BJ (cell line): ENCODE results near the gene JAG2. TPM values are rescaled to one million over a fixed set of nuclear protein-coding genes. Genes with fewer than 3 reads are reported as not detected.

Experiments
- CTCF ChIA-PET: fragments of 350-600 bp; formaldehyde crosslinking; extraction: SDS; loops from one replicate; lab custom pipeline; 2021; ENCODE audit warnings: antibody characterized with exemption, inconsistent platforms; lab: Yijun Ruan, JAX
- POLR2A ChIA-PET: fragments of 300-600 bp; sonication (Branson Sonifier 250); formaldehyde crosslinking; extraction: SDS; loops from one replicate; lab custom pipeline; 2021; ENCODE audit warnings: antibody characterized with exemption; lab: Charles Lee
- DNase-seq: peaks from one replicate; pipeline ENCODE4 v3.0.0-alpha.2; 2011; ENCODE audit warnings: low read depth
- H3K27me3 ChIP-seq: 2 replicates; pipeline ENCODE4 v1.6.0; 2011; ENCODE audit warnings: low read length; ENCODE audit not compliant: control insufficient read depth, insufficient read depth
- H3K36me3 ChIP-seq: 2 replicates; pipeline ENCODE4 v1.5.1; 2011; ENCODE audit warnings: low read length; ENCODE audit not compliant: control insufficient read depth, insufficient read depth
- H3K4me3 ChIP-seq: 2 replicates; pipeline ENCODE4 v1.5.1; 2011; ENCODE audit warnings: low read depth, mild to moderate bottlenecking, control low read depth, low read length
- polyA plus RNA-seq: library from polyadenylated mRNA; depleted of rRNA; stranded (reverse); fragments of >200 nt; gene quantifications from 2 replicates; pipeline ENCODE4 v1.2.3, GENCODE V29; 2011
- TF ChIP-seq, protein P1 (sequence below): IDR thresholded peaks from 2 replicates; pipeline ENCODE4 v1.5.1; 2011; ENCODE audit warnings: low read depth, mild to moderate bottlenecking, control low read depth, inconsistent platforms, low read length, moderate library complexity; ENCODE audit not compliant: insufficient read depth

JAG2 gene
- polyA plus RNA-seq, 1 experiment = 0.23 TPM

DNA sequence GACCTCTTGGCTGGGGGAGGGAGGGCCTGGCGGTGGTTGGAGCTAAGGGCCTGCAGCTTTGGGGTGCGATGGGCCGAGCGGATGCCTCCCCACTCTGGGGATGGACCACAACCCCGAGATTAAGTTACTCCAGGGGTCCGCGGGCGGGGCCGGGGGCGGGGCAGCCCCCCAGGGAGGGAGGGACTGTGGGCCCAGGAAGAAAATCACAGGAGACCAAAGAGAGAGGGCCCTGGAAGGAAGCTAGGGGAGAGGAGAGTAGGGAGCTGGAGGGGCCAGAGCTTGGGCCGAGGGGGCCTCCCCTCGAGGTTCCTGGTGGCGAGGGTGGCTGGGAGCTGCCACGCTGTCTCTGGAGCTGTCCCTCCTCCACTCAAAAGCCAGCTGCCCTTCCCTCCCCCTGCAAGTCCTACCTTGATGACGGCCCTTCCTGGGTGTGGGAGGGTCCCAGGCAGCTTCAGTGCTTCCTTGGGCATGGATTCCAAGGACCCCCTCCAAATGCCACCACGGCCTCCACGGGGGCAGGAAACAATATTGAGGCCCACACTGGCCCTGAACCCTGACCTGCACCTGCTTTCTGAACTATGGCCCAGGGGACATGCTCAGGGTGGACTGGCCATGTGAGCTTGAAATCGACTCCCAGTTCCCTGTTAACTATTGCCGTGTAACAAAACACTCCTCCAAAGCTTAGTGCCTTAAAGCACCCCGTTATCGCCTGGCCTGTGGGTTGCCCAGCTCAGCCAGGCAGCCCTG lies 13.1 kb upstream of the JAG2 start:
- Histone ChIP-seq H3K4me3 (peak overlapping the region; percentile 47), H3K36me3 (no peaks in the 10 kb centered on the region), H3K27me3 (no peaks in the 10 kb centered on the region; the same call in 1 of the 2 replicates)
- POLR2A ChIA-PET = no interaction called here
- CTCF ChIA-PET = interaction anchor here (0.7 to 1.8 kb wide), 5 partner anchors 9 to 172 kb away, joined by 3 to 4 read pairs (median 4); no protein-coding TSS in a partner anchor
- TF ChIP-seq, protein P1, sequence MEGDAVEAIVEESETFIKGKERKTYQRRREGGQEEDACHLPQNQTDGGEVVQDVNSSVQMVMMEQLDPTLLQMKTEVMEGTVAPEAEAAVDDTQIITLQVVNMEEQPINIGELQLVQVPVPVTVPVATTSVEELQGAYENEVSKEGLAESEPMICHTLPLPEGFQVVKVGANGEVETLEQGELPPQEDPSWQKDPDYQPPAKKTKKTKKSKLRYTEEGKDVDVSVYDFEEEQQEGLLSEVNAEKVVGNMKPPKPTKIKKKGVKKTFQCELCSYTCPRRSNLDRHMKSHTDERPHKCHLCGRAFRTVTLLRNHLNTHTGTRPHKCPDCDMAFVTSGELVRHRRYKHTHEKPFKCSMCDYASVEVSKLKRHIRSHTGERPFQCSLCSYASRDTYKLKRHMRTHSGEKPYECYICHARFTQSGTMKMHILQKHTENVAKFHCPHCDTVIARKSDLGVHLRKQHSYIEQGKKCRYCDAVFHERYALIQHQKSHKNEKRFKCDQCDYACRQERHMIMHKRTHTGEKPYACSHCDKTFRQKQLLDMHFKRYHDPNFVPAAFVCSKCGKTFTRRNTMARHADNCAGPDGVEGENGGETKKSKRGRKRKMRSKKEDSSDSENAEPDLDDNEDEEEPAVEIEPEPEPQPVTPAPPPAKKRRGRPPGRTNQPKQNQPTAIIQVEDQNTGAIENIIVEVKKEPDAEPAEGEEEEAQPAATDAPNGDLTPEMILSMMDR = no peak
- no peak for DNase-seq

DNA sequence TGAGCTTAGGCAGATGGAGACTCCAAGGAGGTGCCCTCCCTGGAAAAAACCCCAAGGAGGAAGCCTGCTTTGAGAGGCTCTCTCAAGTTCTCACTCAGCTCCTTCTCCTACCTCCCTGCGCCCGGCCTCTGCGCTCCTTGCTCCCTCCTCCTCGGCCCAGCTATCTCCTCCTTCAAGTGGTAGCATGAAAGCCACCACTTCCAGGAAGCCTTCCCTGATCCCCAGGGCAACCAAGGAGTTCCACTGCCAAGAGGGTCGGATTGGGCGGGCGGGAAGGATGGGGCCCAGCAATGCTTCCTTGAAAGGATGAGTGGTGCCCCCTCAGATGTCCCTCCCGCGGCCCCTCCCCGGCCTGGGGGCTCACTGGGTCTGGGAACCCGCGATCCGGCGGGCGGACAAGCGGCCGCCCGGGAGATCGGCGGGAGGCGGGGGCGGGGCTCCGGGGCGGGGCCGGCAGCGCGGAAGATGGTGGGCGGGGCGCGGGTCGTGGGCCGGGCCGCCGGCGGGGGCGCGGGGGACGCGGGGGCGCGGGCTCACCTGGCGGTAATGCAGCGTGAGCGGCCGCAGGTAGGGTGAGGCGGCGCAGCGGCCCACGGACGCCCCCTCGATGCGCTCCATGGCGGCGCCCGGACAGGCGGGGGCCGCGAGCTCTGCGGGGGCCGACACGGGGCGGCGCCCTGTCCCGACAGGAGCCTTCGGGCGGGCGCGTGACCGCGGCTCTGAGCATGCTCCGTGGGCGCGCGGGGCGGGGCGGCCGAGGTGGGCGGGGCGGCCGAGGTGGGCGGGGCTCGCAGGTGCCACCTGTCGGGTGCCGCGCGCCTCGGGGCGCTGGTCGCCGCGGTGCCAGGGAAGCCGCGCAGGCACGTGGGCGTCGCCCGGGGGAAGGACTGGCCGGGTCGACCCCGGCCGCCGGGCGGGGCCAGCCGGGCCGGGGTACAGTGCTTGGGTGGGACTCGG lies 12.3 kb upstream of the JAG2 start, which contains the start of gene NUDT14:
NUDT14 (minus strand) TSS at position 721 of the 957 bp plus-strand sequence; CDS start at position 618, 103 bp downstream.
- ChIA-PET POLR2A (no interaction called here), CTCF (interaction anchor here (0.7 to 2.0 kb wide), 5 partner anchors 10 to 173 kb away, joined by 3 to 12 read pairs (median 4); no protein-coding TSS in a partner anchor)

DNA sequence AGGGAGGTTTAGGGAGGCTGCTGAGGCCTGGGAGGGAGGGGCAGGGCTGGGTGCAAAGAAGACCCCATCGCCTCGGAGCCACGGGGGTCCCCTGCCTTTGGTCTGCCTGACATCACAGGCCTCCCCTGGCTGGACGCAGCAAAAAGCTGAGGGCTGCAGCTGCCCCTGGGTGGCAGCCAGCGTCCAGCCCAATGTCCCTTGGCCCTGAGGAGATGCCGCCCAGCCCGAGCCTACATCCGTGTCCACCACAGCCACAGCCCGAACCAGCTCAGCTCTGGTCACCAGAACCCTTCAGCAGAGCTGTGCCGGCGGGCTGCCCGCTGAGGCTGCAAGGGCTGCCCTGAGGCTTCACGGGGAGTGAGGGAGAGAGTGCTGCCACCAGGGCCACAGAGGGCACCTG lies 10.6 kb upstream of the JAG2 start:
- TF ChIP-seq, protein P1 = no peak
- POLR2A ChIA-PET = no interaction called here
- H3K36me3 ChIP-seq = no peaks in the 10 kb centered on the region
- no peak for DNase-seq
- H3K27me3 ChIP-seq = no peaks in the 10 kb centered on the region; the same call in 1 of the 2 replicates
- H3K4me3 ChIP-seq = no peak overlapping the region
- CTCF ChIA-PET = interaction anchor here (2.0 kb wide), 1 partner anchor 88 kb away, joined by 12 read pairs; no protein-coding TSS in a partner anchor

More for the DNA sequence above, 12.3 kb upstream of the JAG2 start, which contains the start of gene NUDT14:
- TF ChIP-seq, protein P1 = no peak
- DNase-seq = no peak
- H3K27me3 ChIP-seq = no peaks in the 10 kb centered on the region; the same call in 1 of the 2 replicates
- H3K4me3 ChIP-seq = peak within 1 kb of the TSS; percentile 47
- H3K36me3 ChIP-seq = no peaks in the 10 kb centered on the region

DNA sequence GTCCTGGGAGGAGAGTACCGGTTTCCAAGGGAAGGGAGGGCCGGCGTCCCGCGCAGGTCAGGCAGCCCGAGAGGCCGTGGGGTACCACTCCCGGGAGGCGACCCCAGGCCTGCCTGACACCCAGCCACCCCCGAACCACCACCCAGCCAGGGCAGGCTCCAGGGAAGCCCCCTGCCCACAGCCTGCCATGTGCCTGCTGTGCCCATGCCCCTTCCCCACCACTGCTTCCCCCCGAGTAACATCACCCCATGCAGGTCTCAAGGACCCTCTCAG lies 10.2 kb upstream of the JAG2 start:
- no peak overlapping the region for H3K4me3 ChIP-seq
- no peaks in the 10 kb centered on the region; the same call in 1 of the 2 replicates for H3K27me3 ChIP-seq
- TF ChIP-seq, protein P1 = no peak
- ChIA-PET POLR2A (no interaction called here), CTCF (interaction anchor here (2.0 kb wide), 1 partner anchor 88 kb away, joined by 12 read pairs; no protein-coding TSS in a partner anchor)
- no peaks in the 10 kb centered on the region for H3K36me3 ChIP-seq
- DNase-seq = no peak
